MCF 10A (cell line): ENCODE data around the gene CEP112. TPM values are rescaled to one million over a fixed set of nuclear protein-coding genes. Genes with fewer than 3 reads are reported as not detected.

Experiments
- BruUV-seq: library from RNA; stranded (reverse); fragments of 400-500 nt; replicated peaks from 2 replicates; lab custom pipeline; 2021; lab: Mats Ljungman, UMichigan
- CTCF ChIA-PET: fragments of 300-600 bp; sonication (Branson Sonifier 250); formaldehyde crosslinking; extraction: SDS; loops from one replicate; lab custom pipeline; 2021; ENCODE audit warnings: antibody characterized with exemption, inconsistent platforms; lab: Yijun Ruan, JAX
- POLR2A ChIA-PET: fragments of 300-600, 350-650 bp; sonication (Branson Sonifier 250); formaldehyde crosslinking; extraction: SDS; loops from one replicate; lab custom pipeline; 2020; ENCODE audit warnings: antibody characterized with exemption, inconsistent platforms; lab: Yijun Ruan, JAX
- DNase-seq: peaks from one replicate; pipeline ENCODE4 v3.0.0-alpha.2; 2018; ENCODE audit not compliant: unreplicated experiment
- H3K27ac Mint-ChIP-seq: one replicate; pipeline ENCODE4 v1.8.0; 2022; ENCODE audit warnings: mild to moderate bottlenecking, low read depth, mixed read lengths; ENCODE audit not compliant: unreplicated experiment
- H3K27me3 Mint-ChIP-seq: one replicate; pipeline ENCODE4 v1.8.0; 2022; ENCODE audit warnings: mixed read lengths; ENCODE audit not compliant: insufficient read depth, unreplicated experiment
- H3K36me3 Mint-ChIP-seq: one replicate; pipeline ENCODE4 v1.8.0; 2022; ENCODE audit warnings: mild to moderate bottlenecking, moderate library complexity, mixed read lengths; ENCODE audit not compliant: insufficient read depth, unreplicated experiment
- H3K4me1 Mint-ChIP-seq: one replicate; pipeline ENCODE4 v1.8.0; 2022; ENCODE audit warnings: mixed read lengths; ENCODE audit not compliant: insufficient read depth, unreplicated experiment
- H3K4me3 Mint-ChIP-seq: one replicate; pipeline ENCODE4 v1.8.0; 2022; ENCODE audit warnings: mild to moderate bottlenecking, moderate library complexity, mixed read lengths; ENCODE audit not compliant: unreplicated experiment
- H3K9me3 Mint-ChIP-seq: one replicate; pipeline ENCODE4 v1.8.0; 2022; ENCODE audit warnings: mixed read lengths; ENCODE audit not compliant: unreplicated experiment
- CTCF ChIP-seq: fragments of 200-600 bp; IDR thresholded peaks from one replicate; pipeline ENCODE4 v1.8.0; 2022; ENCODE audit warnings: antibody characterized with exemption, mild to moderate bottlenecking; ENCODE audit not compliant: unreplicated experiment
- intact Hi-C: fragments of 100-400 bp; cut with micrococcal nuclease; formaldehyde crosslinking; loops from 2 replicates; pipeline ENCODE4 v1.14.1; 2022
- total RNA-seq: library from RNA; stranded (reverse); gene quantifications from 2 replicates; pipeline ENCODE4 v1.2.3, GENCODE V29; 2022

CEP112 gene
- total RNA-seq, 1 experiment from 2014 or later: 8.1 TPM

GRCh38 chr17:66021757-66022156, 170.2 kb downstream of the CEP112 start:
- ChIA-PET CTCF (no interaction called here), POLR2A (no interaction called here)
- peaks cover 15% of the 10 kb centered on the region for H3K9me3 Mint-ChIP-seq
- TF ChIP-seq CTCF: no peak
- no TSS peak for BruUV-seq
- no peaks in the 10 kb centered on the region for H3K4me1 Mint-ChIP-seq
- H3K4me3 Mint-ChIP-seq: no peak overlapping the region
- no peaks in the 10 kb centered on the region for H3K36me3 Mint-ChIP-seq
- no peak overlapping the region for H3K27ac Mint-ChIP-seq
- intact Hi-C loops: no loop called here
- no peaks in the 10 kb centered on the region for H3K27me3 Mint-ChIP-seq
- DNase-seq: no peak

GRCh38 chr17:66018786-66019185, 173.1 kb downstream of the CEP112 start:
- POLR2A ChIA-PET: no interaction called here
- Mint-ChIP-seq H3K9me3 (peaks cover 2% of the 10 kb centered on the region), H3K27ac (no peak overlapping the region), H3K4me3 (no peak overlapping the region), H3K36me3 (no peaks in the 10 kb centered on the region), H3K27me3 (no peaks in the 10 kb centered on the region), H3K4me1 (no peaks in the 10 kb centered on the region)
- no peak for DNase-seq
- CTCF ChIA-PET: no interaction called here
- no TSS peak for BruUV-seq
- intact Hi-C loops: no loop called here
- TF ChIP-seq CTCF: no peak

GRCh38 chr17:66016231-66016630, 175.7 kb downstream of the CEP112 start:
- BruUV-seq: no TSS peak
- POLR2A ChIA-PET: no interaction called here
- intact Hi-C loops: no loop called here
- CTCF ChIA-PET: interaction anchor here (0.6 kb wide), 1 partner anchor 722 kb away, joined by 3 read pairs; no protein-coding TSS in a partner anchor
- no peak for TF ChIP-seq CTCF
- no peak for DNase-seq
- no peak overlapping the region for H3K4me3 Mint-ChIP-seq
- peaks cover 12% of the 10 kb centered on the region for H3K9me3 Mint-ChIP-seq
- H3K27ac Mint-ChIP-seq: no peak overlapping the region
- H3K4me1 Mint-ChIP-seq: no peaks in the 10 kb centered on the region
- H3K36me3 Mint-ChIP-seq: no peaks in the 10 kb centered on the region
- no peaks in the 10 kb centered on the region for H3K27me3 Mint-ChIP-seq

GRCh38 chr17:66008680-66009079, 183.3 kb downstream of the CEP112 start:
- H3K27ac Mint-ChIP-seq: no peak overlapping the region
- ChIA-PET POLR2A (no interaction called here), CTCF (no interaction called here)
- TF ChIP-seq CTCF: no peak
- H3K9me3 Mint-ChIP-seq: peaks cover 12% of the 10 kb centered on the region
- intact Hi-C loops: no loop called here
- no TSS peak for BruUV-seq
- no peak for DNase-seq
- H3K36me3 Mint-ChIP-seq: no peaks in the 10 kb centered on the region
- H3K27me3 Mint-ChIP-seq: no peaks in the 10 kb centered on the region
- no peak overlapping the region for H3K4me3 Mint-ChIP-seq
- no peaks in the 10 kb centered on the region for H3K4me1 Mint-ChIP-seq
